ENCODE measurements around the gene GALNT2. TPM values are rescaled to one million over a fixed set of nuclear protein-coding genes. Genes with fewer than 3 reads are reported as not detected.

The GALNT2 gene
- total and polyA plus RNA-seq, 9 of the 15 experiments (the other 6 are each of a cell fraction or from before 2014, with no cell fraction given): 1.6 to 106 (median 51.9) TPM

DNA sequence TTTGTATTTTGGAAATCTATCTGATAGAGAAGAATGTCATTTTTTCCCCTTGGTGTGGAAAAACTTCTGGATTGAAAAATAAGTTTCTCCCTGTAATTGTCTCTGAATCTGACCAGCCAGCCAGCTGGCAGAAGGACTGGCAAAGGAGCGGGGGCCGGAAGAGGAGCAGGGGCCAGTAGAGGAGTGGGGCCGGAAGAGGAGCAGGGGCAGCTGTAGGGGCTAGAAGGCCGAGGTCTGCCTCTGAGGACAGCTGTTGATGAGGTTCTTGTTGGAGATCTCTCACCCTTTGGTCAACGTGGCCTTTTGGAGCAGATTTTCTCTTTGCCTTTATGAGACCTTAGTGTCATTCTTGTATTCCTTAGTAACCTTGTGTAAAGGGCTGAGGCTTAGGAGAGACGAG, 121.8 kb downstream of the GALNT2 start (continued):
- TF ChIP-seq CC2D1A (IDR thresholded peaks at IDR 0.05) (no peak), FOXJ3 (CRISPR knock-in tag; IDR thresholded peaks at IDR 0.05) (no peak), ZNF696 (CRISPR knock-in tag; conservative IDR thresholded peaks at IDR 0.05) (no peak)
- TF ChIP-seq, protein P1, sequence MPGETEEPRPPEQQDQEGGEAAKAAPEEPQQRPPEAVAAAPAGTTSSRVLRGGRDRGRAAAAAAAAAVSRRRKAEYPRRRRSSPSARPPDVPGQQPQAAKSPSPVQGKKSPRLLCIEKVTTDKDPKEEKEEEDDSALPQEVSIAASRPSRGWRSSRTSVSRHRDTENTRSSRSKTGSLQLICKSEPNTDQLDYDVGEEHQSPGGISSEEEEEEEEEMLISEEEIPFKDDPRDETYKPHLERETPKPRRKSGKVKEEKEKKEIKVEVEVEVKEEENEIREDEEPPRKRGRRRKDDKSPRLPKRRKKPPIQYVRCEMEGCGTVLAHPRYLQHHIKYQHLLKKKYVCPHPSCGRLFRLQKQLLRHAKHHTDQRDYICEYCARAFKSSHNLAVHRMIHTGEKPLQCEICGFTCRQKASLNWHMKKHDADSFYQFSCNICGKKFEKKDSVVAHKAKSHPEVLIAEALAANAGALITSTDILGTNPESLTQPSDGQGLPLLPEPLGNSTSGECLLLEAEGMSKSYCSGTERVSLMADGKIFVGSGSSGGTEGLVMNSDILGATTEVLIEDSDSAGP (CRISPR knock-in tag; IDR thresholded peaks at IDR 0.05): no peak
- TF ChIP-seq, protein P2, sequence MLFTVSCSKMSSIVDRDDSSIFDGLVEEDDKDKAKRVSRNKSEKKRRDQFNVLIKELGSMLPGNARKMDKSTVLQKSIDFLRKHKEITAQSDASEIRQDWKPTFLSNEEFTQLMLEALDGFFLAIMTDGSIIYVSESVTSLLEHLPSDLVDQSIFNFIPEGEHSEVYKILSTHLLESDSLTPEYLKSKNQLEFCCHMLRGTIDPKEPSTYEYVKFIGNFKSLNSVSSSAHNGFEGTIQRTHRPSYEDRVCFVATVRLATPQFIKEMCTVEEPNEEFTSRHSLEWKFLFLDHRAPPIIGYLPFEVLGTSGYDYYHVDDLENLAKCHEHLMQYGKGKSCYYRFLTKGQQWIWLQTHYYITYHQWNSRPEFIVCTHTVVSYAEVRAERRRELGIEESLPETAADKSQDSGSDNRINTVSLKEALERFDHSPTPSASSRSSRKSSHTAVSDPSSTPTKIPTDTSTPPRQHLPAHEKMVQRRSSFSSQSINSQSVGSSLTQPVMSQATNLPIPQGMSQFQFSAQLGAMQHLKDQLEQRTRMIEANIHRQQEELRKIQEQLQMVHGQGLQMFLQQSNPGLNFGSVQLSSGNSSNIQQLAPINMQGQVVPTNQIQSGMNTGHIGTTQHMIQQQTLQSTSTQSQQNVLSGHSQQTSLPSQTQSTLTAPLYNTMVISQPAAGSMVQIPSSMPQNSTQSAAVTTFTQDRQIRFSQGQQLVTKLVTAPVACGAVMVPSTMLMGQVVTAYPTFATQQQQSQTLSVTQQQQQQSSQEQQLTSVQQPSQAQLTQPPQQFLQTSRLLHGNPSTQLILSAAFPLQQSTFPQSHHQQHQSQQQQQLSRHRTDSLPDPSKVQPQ (CRISPR knock-in tag; IDR thresholded peaks at IDR 0.05; ENCODE audit: borderline replicate concordance): no peak

DNA sequence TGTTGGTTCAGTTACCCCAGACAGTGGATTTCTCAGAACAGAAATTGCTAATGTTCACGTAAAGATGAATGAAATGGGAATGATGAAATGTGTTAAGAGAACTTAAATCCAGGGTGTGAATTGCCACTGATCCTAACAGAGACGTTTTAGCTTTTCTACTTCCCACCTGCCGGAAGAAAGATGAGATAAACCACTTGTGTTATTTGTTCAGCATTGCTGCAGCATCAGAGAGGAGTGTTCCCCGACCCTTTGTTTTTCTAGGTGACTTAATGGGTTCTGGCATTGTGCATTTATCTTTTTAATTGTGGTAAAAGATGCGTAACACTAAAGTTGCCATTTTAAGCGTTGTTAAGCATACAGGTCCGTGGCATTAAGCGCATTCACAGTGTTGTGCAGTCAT, 122.3 kb downstream of the GALNT2 start:
- no peaks in the 10 kb centered on the region for H3K9me3 ChIP-seq (replicated peaks; ENCODE audit: control insufficient read depth, insufficient read depth, low read depth, low read length)
- no peak overlapping the region for H3K9ac ChIP-seq (ENCODE audit: insufficient read depth in 1 of 2, low read depth in 2 of 2, low read length in 2 of 2)
- H2AFZ ChIP-seq (ENCODE audit: low read depth, low read length): no peak overlapping the region
- intact Hi-C loops (cut with micrococcal nuclease): loop anchor here (5.0 kb wide), 1 partner anchor 47 kb away; no protein-coding TSS in a partner anchor
- H3K79me2 ChIP-seq (ENCODE audit: control insufficient read depth, insufficient read depth, low read length): peaks cover 59% of the 10 kb centered on the region
- no peak overlapping the region for H3K4me2 ChIP-seq (ENCODE audit: insufficient read depth, low read length)
- no peak for TF ChIP-seq ZKSCAN8 (CRISPR knock-in tag; IDR thresholded peaks at IDR 0.05)
- TF ChIP-seq NONO (IDR thresholded peaks at IDR 0.05; ENCODE audit: low read depth in 2 of 2, low read length in 1 of 2): no peak
- TF ChIP-seq NELFE (IDR thresholded peaks at IDR 0.05; ENCODE audit: insufficient read depth, insufficient read length): no peak
- no peak for TF ChIP-seq JUNB (CRISPR knock-in tag; conservative IDR thresholded peaks at IDR 0.05)
- TF ChIP-seq ETV1 (tag; conservative IDR thresholded peaks at IDR 0.05; ENCODE audit: low read depth): no peak
- no peak for TF ChIP-seq PHB2 (IDR thresholded peaks at IDR 0.05; ENCODE audit: low read depth)
- ATAC-seq (no peak), FAIRE-seq (peak; percentile 37), DNase-seq (ENCODE audit: extremely low read depth in 1 of 4, low spot score in 3 of 4) (no peak)
- H3K4me3 ChIP-seq: no peak overlapping the region
- no peak overlapping the region for H3K27ac ChIP-seq (ENCODE audit: extremely low read depth, low read depth, low read length)
- peaks cover 6 to 32% of the 10 kb centered on the region in 2 experiments; a peak in 4 of 5 replicates for H3K4me1 ChIP-seq (replicated peaks in 1 of 2; ENCODE audit: control insufficient read depth in 2 of 2, insufficient read depth in 2 of 2, low read length in 2 of 2)
- no peaks in the 10 kb centered on the region for H3K9me1 ChIP-seq (ENCODE audit: control insufficient read depth, insufficient read depth, low read length)
- ChIA-PET CTCF (ENCODE audit: low intra/inter-chr PET ratio) (no interaction called here), POLR2A (interaction anchor here (0.7 to 1.7 kb wide), 3 partner anchors 9 to 782 kb away, joined by 4 to 8 read pairs (median 5); no protein-coding TSS in a partner anchor)
- WGBS (ENCODE audit: insufficient coverage, low coverage, missing lambda C conversion rate): 74% methylated on average over 8 of the region's 8 CpGs
- in situ Hi-C loops (cut with MboI): no loop called here
- no TSS peak for BruUV-seq (replicated peaks)
- peaks cover 45% of the 10 kb centered on the region for H3K36me3 ChIP-seq (ENCODE audit: control insufficient read depth, insufficient read depth, low read length)
- H3K27me3 ChIP-seq (ENCODE audit: control insufficient read depth in 2 of 2, insufficient read depth in 2 of 2, low read length in 2 of 2): no peaks in the 10 kb centered on the region
- H4K20me1 ChIP-seq (replicated peaks; ENCODE audit: control insufficient read depth, insufficient read depth, low read length): no peaks in the 10 kb centered on the region

Data from K562 (cell line).